Suprapubic skin (tissue), 4 donors: ENCODE measurements around the gene SCAMP1. TPM values are rescaled to one million over a fixed set of nuclear protein-coding genes. Genes with fewer than 3 reads are reported as not detected.
"Not testable (repeated sequence)": the region's sequence is repeated elsewhere in the genome, so short reads cannot be mapped to it uniquely, and the experiment has no call there.

Source experiments
- DNase-seq, 2 donors: peaks; one replicate each; pipeline ENCODE4 v3.0.0-alpha.2; 2019; ENCODE audit warnings: low spot score in 2 of 2
- H3K27ac ChIP-seq: fragments of 200-600 bp; sonication (generic); one replicate; pipeline ENCODE4 v1.5.1; 2019
- H3K27me3 ChIP-seq: fragments of 200-600 bp; sonication (generic); one replicate; pipeline ENCODE4 v1.5.1; 2019
- H3K36me3 ChIP-seq: fragments of 200-600 bp; sonication (generic); one replicate; pipeline ENCODE4 v1.5.1; 2019
- H3K4me1 ChIP-seq: fragments of 200-600 bp; sonication (generic); one replicate; pipeline ENCODE4 v1.5.1; 2019
- H3K4me3 ChIP-seq: fragments of 200-600 bp; sonication (generic); one replicate; pipeline ENCODE4 v1.5.1; 2019; ENCODE audit warnings: mild to moderate bottlenecking
- H3K9me3 ChIP-seq: fragments of 200-600 bp; sonication (generic); one replicate; pipeline ENCODE4 v1.5.1; 2019
- CTCF ChIP-seq, 2 donors: fragments of 200-600 bp in 1 of 2; fragments of 450-650 bp in 1 of 2; sonication (generic) in 1 of 2; IDR thresholded peaks; one replicate each; pipeline ENCODE4 v1.5.1; 2016 to 2019; ENCODE audit warnings: antibody characterized with exemption in 2 of 2, mild to moderate bottlenecking in 1 of 2, moderate library complexity in 1 of 2
- EP300 ChIP-seq: sonication (generic); formaldehyde crosslinking; IDR thresholded peaks from one replicate; pipeline ENCODE4 v1.6.1; 2017; ENCODE audit warnings: antibody characterized with exemption
- POLR2A ChIP-seq, 2 donors: fragments of 450-650 bp; IDR thresholded peaks; one replicate each; pipeline ENCODE4 v1.6.1; 2017; ENCODE audit warnings: antibody characterized with exemption in 2 of 2, mild to moderate bottlenecking in 2 of 2, moderate library complexity in 2 of 2
- POLR2AphosphoS5 ChIP-seq, 3 donors: sonication (generic); formaldehyde crosslinking; IDR thresholded peaks; one replicate each; pipeline ENCODE4 v1.6.1; 2017; ENCODE audit warnings: antibody characterized with exemption in 3 of 3
- WGBS: methylation state at CpG from one replicate; pipeline ENCODE4 v1.1.5; 2018; 5-methylcytosine and 5-hydroxymethylcytosine counted together
- total RNA-seq, 4 donors: library from RNA; depleted of rRNA; stranded (reverse); fragments of >200 nt; gene quantifications; one replicate each; pipeline ENCODE4 v1.1.0, GENCODE V29; 2016

Gene SCAMP1
- total RNA-seq, 4 donors from 2014 or later: 21.2 to 34.6 (median 29.4) TPM

- Histone ChIP-seq H3K4me1 (peaks cover 16% of the 10 kb centered on the region), H3K4me3 (no peak overlapping the region), H3K36me3 (no peaks in the 10 kb centered on the region), H3K27ac (no peak overlapping the region), H3K27me3 (no peaks in the 10 kb centered on the region), H3K9me3 (no peaks in the 10 kb centered on the region)
- DNase-seq: no peak
- WGBS: 70% methylated on average over 1 of the region's 1 CpG
- TF ChIP-seq POLR2AphosphoS5 (IDR thresholded peaks at IDR 0.05) (no peak), CTCF (IDR thresholded peaks at IDR 0.05) (no peak), EP300 (no peak), POLR2A (IDR thresholded peaks at IDR 0.05) (no peak)
Measured at GRCh38 chr5:78373231-78373630, 12.8 kb downstream of the SCAMP1 start.

GRCh38 chr5:78376315-78376714 lies 15.9 kb downstream of the SCAMP1 start:
- TF ChIP-seq CTCF (IDR thresholded peaks at IDR 0.05) (no peak), EP300 (no peak), POLR2A (IDR thresholded peaks at IDR 0.05) (no peak), POLR2AphosphoS5 (IDR thresholded peaks at IDR 0.05) (no peak)
- Histone ChIP-seq H3K27me3 (no peaks in the 10 kb centered on the region), H3K36me3 (no peaks in the 10 kb centered on the region), H3K4me3 (no peak overlapping the region), H3K27ac (no peak overlapping the region), H3K9me3 (no peaks in the 10 kb centered on the region), H3K4me1 (peaks cover 16% of the 10 kb centered on the region)
- no peak for DNase-seq
- WGBS: 91% methylated on average over 3 of the region's 3 CpGs

- WGBS: 29% methylated on average over 3 of the region's 3 CpGs
- TF ChIP-seq CTCF (IDR thresholded peaks at IDR 0.05): no peak
- no peak for TF ChIP-seq EP300
- no peak for TF ChIP-seq POLR2A (IDR thresholded peaks at IDR 0.05)
- no peak for TF ChIP-seq POLR2AphosphoS5 (IDR thresholded peaks at IDR 0.05)
Measured at GRCh38 chr5:78377056-78377717, 16.8 kb downstream of the SCAMP1 start.

GRCh38 chr5:78377718-78378105 lies 17.3 kb downstream of the SCAMP1 start:
- Histone ChIP-seq H3K4me3 (no peak overlapping the region), H3K27ac (no peak overlapping the region), H3K9me3 (no peaks in the 10 kb centered on the region), H3K36me3 (no peaks in the 10 kb centered on the region), H3K4me1 (peaks cover 16% of the 10 kb centered on the region), H3K27me3 (no peaks in the 10 kb centered on the region)
- no peak for TF ChIP-seq POLR2A (IDR thresholded peaks at IDR 0.05)
- 84% methylated on average over 4 of the region's 4 CpGs for WGBS
- DNase-seq: no peak

More at GRCh38 chr5:78377056-78377717, 16.8 kb downstream of the SCAMP1 start:
- H3K4me3 ChIP-seq: no peak overlapping the region
- H3K9me3 ChIP-seq: no peaks in the 10 kb centered on the region
- no peak for DNase-seq
- H3K36me3 ChIP-seq: no peaks in the 10 kb centered on the region
- peaks cover 16% of the 10 kb centered on the region for H3K4me1 ChIP-seq
- H3K27me3 ChIP-seq: no peaks in the 10 kb centered on the region
- no peak overlapping the region for H3K27ac ChIP-seq

GRCh38 chr5:78387468-78388153 lies 27.2 kb downstream of the SCAMP1 start:
- no peak overlapping the region for H3K4me3 ChIP-seq
- peaks cover 4% of the 10 kb centered on the region for H3K36me3 ChIP-seq
- no peaks in the 10 kb centered on the region for H3K4me1 ChIP-seq
- 91% methylated on average over 11 of the region's 11 CpGs for WGBS
- no peaks in the 10 kb centered on the region for H3K27me3 ChIP-seq
- no peak overlapping the region for H3K27ac ChIP-seq
- H3K9me3 ChIP-seq: peaks cover 12% of the 10 kb centered on the region
- no peak for DNase-seq
- TF ChIP-seq CTCF (IDR thresholded peaks at IDR 0.05): no peak
- TF ChIP-seq POLR2A (IDR thresholded peaks at IDR 0.05): no peak
- TF ChIP-seq EP300: no peak
- TF ChIP-seq POLR2AphosphoS5 (IDR thresholded peaks at IDR 0.05): no peak

- H3K27ac ChIP-seq, DNase-seq, H3K27me3 ChIP-seq, H3K36me3 ChIP-seq, H3K4me1 ChIP-seq, H3K9me3 ChIP-seq, H3K4me3 ChIP-seq: not testable (repeated sequence)
- WGBS: 94% methylated on average over 7 of the region's 28 CpGs
Measured at GRCh38 chr5:78391357-78391756, 30.9 kb downstream of the SCAMP1 start.
